Mammary epithelial cell (primary cell): ENCODE results near the gene CHMP3.

ENCODE experiments used
- EZH2 ChIP-seq: IDR thresholded peaks from 2 replicates; pipeline ENCODE4 v1.6.1; 2012; ENCODE audit warnings: low read length, inconsistent platforms, borderline replicate concordance
- TF ChIP-seq, protein P1 (sequence below), 2 donors: IDR thresholded peaks in 1 of 2; conservative IDR thresholded peaks in 1 of 2; 2 replicates each; pipeline ENCODE4 v1.5.1; 2011 to 2012; ENCODE audit warnings: inconsistent platforms in 2 of 2, low read length in 2 of 2, mild to moderate bottlenecking in 2 of 2, control low read depth in 1 of 2, low read depth in 1 of 2; ENCODE audit not compliant: insufficient read depth in 1 of 2; ENCODE audit errors: extremely low read depth in 1 of 2

DNA sequence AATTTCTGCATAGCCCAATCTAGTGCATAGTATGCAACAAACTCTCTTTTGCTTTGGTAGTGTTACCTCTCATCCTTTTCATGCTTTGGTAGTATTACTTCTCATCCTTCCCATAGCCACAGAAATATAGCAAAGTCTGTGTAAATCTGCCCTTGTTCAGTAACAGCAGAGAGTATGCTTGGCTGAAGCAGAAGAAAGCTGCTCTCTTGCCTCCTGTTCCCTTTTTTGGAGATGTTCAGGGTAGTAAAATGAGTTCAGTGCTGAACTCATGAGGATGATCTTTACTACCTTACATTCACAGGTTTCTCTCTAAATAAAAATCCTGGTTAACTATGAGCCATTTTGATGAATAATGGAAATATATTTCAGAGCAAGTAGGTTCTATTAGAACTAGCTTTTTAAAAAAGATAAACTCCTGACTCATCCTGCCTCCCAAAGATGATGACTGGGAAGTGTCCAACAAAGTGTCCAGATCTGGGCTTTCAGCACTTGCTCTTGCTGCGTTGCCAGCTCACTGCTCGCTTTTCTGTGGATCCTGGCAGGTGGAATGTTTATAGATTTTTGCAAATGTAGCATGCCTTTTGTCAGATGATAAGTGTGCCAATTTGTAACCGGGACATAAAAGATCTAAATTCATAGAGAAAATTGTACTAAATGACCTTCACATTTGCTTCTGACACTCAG lies 29.4 kb upstream of the CHMP3 start:
- TF ChIP-seq, protein P1, sequence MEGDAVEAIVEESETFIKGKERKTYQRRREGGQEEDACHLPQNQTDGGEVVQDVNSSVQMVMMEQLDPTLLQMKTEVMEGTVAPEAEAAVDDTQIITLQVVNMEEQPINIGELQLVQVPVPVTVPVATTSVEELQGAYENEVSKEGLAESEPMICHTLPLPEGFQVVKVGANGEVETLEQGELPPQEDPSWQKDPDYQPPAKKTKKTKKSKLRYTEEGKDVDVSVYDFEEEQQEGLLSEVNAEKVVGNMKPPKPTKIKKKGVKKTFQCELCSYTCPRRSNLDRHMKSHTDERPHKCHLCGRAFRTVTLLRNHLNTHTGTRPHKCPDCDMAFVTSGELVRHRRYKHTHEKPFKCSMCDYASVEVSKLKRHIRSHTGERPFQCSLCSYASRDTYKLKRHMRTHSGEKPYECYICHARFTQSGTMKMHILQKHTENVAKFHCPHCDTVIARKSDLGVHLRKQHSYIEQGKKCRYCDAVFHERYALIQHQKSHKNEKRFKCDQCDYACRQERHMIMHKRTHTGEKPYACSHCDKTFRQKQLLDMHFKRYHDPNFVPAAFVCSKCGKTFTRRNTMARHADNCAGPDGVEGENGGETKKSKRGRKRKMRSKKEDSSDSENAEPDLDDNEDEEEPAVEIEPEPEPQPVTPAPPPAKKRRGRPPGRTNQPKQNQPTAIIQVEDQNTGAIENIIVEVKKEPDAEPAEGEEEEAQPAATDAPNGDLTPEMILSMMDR (conservative IDR thresholded peaks at IDR 0.05 in 1 of 2, IDR thresholded peaks at IDR 0.05 in 1 of 2; ENCODE audit: extremely low read depth in 1 of 2, insufficient read depth in 1 of 2, low read depth in 1 of 2, low read length in 2 of 2), result no peak
- TF ChIP-seq EZH2, result no peak
